GM18505 (cell line): ENCODE results near the gene KRTAP10-5.
"Not testable (repeated sequence)": the region's sequence is repeated elsewhere in the genome, so short reads cannot be mapped to it uniquely, and the experiment has no call there.

Experiments
- ATAC-seq: cut with Tn5 transposase; IDR thresholded peaks from one replicate; pipeline ENCODE4 v1.9.1; 2021; ENCODE audit not compliant: unreplicated experiment
- POLR2A ChIP-seq: IDR thresholded peaks from 4 replicates; pipeline ENCODE4 v1.6.1; 2011; ENCODE audit warnings: borderline replicate concordance; ENCODE audit not compliant: insufficient read depth, insufficient read length; ENCODE audit errors: extremely low read depth

Gene KRTAP10-5, protein sequence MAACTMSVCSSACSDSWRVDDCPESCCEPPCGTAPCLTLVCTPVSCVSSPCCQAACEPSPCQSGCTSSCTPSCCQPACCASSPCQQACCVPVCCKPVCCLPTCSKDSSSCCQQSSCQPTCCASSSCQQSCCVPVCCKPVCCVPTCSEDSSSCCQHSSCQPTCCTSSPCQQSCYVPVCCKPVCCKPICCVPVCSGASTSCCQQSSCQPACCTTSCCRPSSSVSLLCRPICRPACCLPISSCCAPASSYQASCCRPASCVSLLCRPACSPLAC

DNA sequence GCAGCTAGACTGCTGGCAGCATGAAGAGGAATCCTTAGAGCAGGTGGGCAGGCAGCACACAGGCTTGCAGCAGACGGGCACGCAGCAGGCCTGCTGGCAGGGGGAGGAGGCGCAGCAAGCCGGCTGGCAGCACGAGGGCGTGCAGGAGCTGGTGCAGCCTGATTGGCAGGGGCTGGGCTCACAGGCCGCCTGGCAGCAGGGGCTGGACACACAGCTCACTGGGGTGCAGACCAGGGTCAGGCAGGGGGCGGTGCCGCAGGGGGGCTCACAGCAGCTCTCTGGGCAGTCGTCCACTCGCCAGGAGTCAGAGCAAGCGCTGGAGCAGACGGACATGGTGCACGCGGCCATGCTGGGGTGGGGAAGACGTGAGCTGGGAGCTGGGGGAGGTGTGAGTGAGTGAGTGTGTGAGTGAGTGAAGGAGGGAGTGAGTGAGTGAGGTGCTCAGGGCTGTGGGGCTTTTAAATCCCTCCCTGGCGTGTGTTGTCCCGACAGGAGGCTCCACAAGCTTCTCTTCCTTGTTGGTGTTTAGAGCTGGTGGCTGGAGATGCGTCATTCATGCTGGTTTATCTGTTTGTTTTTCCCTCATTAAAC is at the start of gene KRTAP10-5:
Gene KRTAP10-5, minus strand, starts transcription at position 374 of the 591 bp plus-strand sequence. Its CDS starts 26 bp downstream, at position 348.
- not testable (repeated sequence) for ATAC-seq

DNA sequence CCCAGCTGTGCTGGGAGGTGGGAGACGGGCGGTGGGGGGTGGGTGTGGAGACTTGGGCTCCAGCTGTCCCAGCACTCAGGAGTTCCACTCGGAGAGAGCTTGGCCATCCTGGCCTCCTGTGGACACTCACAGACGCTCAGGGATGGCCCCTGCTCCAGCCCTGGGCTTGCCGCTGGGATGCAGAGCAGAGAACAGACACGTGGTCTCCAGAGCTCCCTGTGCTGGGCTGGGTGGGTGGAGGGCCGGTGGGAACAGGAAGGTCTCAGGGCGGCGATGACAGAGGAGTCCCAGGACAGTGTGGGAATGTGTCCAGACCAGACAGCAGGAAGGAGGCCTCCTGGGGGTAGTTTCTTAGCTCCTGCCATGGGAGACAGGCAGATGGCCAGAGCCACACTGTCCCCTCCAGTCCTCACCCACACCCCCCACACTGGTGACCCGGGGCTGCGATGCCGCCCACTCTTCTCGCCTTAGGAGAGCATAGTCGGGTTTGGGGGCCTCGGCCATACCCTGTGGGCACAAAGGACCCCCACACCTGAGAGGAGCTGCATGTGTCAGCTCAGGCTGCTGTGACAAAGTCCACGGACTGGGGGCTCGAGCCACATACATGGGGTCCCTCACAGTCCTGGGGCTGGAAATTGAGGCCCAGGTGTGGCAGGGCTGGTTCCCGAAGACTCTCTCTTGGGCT is 48.4 kb upstream of the KRTAP10-5 start:
- ATAC-seq, result no peak
- TF ChIP-seq POLR2A, result no peak

DNA sequence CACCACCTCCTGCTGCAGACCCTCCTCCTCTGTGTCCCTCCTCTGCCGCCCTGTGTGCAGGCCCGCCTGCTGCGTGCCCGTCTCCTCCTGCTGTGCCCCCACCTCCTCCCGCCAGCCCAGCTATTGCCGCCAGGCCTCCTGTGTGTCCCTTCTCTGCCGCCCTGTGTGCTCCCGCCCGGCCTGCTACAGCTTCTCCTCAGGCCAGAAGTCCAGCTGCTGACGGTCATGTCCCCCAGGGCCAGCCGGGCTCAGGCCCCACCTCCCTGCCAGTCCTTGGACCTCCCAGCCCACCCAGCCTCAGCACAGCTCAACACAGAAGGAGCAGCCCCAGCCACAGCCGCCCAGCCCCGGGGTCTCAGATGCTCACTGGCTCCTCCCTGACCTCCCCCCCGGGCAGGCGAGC is 47.4 kb upstream of the KRTAP10-5 start:
- ATAC-seq, result not testable (repeated sequence)

DNA sequence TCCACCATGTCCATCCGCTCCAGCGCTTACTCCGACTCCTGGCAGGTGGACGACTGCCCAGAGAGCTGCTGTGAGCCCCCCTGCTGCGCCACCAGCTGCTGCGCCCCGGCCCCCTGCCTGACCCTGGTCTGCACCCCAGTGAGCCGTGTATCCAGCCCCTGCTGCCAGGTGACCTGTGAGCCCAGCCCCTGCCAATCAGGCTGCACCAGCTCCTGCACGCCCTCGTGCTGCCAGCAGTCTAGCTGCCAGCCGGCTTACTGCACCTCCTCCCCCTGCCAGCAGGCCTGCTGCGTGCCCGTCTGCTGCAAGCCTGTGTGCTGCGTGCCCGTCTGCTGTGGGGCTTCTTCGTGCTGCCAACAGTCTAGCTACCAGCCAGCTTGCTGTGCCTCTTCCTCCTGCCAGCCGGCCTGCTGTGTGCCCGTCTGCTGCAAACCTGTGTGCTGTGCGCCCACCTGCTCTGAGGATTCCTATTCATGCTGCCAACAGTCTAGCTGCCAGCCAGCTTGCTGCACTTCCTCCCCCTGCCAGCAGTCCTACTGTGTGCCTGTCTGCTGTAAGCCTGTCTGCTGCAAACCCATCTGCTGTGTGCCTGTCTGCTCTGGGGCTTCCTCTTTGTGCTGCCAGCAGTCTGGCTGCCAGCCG is 46.9 kb upstream of the KRTAP10-5 start:
- not testable (repeated sequence) for ATAC-seq

DNA sequence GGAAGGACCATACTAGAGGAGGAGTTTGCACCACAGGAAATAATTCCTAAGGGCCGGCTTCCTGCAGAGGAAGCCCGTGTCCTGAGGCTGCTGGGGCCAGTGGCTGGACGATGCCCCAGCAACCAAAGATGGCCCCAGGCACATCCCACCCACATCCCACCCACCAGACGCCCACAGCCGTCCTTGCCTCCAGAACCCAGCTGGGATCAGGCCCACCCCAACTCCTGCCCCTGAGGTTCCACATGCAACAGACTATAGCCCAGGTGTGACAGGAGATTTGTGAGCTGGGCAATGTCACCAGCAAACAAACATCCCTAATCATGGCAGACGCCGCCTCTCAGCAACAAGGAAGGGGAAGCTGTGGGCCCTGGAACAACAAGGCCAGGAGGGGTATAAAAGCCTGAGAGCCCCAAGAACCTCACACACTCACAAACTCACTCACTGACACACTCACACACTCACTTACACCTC is 46.3 kb upstream of the KRTAP10-5 start, which contains the start of gene KRTAP10-9:
Gene KRTAP10-9, plus strand, starts transcription at position 421 of the 471 bp plus-strand sequence. CDS start 79 bp downstream, outside the sequence.
- ATAC-seq, result no peak

DNA sequence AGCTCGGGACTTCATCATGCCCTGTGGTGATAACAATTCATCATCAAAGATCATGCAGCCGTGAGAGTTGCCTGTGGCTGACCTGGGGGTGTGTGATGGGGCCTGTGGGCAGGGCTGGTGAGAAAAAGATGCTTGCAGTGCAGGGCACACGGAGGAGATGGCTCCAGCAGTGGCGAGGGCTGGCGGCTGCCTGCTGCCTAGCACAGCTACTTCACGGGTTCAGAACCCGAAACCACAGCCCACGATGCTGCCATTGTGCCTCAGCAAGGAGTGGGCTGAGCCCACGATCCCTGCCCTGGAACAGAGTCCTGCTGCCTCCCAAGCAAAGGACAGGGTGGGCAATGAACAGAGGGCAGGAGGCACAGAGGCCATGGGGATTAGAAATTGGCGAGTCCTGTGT is 45.9 kb upstream of the KRTAP10-5 start:
- no peak for TF ChIP-seq POLR2A
- ATAC-seq, result no peak

More for the DNA sequence above, 46.3 kb upstream of the KRTAP10-5 start, which contains the start of gene KRTAP10-9:
- TF ChIP-seq POLR2A, result no peak

DNA sequence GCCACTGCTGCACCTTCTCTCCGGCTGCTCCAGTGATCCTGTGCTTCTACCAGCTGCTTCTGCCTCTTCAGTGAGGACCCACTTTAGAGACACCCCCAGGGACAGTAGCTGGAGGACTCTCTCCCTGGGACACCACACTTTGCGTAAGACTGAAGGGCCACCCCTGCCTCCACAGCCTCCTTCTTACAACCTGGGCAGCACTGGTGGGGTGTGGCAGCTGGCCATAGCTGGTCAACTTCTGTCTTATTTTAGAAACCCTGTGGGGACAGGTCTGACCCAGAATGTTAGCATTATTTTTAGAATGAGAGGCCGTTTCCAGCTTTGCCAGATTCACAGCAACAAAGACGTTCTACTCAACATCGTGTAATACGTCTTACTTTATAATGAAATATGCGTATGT is 45.4 kb upstream of the KRTAP10-5 start:
- no peak for TF ChIP-seq POLR2A
- no peak for ATAC-seq

DNA sequence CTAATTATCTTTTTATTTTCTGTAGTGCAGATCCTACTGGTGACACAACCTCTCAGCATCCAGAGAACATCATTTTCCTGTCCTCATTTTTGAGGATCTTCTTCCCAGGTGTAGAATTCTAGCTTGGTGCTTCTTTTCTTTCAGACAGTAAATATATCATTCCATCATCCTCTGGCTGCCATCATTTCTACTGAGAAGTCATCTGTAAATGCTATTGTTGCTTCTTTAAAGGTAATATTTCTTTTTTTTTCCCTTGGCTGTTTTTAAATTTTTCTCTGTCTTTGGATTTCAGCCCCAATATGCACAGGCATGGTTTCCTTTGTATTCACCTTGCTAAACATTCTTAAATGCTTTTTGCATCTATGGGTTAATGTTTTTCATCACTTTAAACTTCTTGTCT is 43.2 kb upstream of the KRTAP10-5 start:
- TF ChIP-seq POLR2A, result no peak
- no peak for ATAC-seq

DNA sequence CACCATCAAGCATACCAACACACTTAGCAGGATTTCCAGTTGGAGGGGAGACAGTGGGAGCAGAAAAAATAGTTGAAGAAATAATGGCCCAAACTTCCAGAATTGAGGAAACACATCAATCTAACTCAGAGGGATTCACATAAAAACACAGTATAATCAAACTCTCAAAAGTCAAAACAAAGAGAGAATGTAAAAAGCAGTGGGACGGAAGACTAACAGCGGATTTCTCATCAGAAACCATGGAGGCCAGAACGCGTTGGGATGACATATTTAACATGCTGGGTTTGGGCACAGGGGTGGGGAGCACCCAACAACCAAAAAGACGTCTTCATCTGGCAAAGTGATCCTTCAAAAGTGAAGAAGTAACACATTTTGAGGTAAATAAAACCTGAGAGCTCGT is 39.5 kb upstream of the KRTAP10-5 start:
- TF ChIP-seq POLR2A, result no peak
- no peak for ATAC-seq

DNA sequence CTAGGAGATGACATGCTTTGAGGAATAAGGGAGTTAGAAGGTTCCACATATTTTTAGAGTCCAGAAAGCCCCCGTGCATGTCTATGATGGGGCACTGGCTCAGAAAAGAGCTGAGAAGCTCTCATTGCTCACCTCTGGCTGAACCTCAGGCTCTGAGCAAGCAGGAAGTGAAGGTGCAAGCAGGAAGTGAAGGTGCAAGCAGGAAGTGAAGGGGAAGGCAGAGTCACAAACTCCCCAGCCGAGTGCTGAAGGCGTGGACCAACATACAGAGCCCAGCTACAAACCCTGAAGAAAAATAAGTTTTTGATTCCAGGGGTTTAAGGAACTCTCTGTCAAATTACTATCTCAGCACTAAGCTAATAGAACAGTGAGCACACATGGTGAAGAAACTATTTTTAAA is 38.5 kb upstream of the KRTAP10-5 start:
- no peak for TF ChIP-seq POLR2A
- no peak for ATAC-seq

DNA sequence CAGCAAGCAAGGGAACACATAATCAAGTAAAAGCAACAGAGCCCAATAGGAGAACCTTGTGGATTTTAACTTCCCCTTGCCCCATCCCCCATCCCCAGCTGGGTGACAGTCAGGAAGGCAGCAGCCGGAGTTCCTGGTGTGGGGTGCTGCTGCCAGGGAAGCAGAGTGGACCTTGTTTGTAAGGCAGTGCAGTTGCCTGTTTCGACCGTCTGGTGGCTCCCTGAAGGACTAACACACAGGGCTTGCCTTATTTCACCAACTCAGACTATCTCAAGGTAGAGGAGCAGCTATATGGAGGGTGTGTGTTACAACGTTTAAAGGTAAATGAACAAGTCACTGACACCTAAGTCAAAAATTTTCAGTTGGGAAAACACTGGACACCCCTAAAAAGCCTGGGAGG is 38.1 kb upstream of the KRTAP10-5 start:
- TF ChIP-seq POLR2A, result no peak
- no peak for ATAC-seq

DNA sequence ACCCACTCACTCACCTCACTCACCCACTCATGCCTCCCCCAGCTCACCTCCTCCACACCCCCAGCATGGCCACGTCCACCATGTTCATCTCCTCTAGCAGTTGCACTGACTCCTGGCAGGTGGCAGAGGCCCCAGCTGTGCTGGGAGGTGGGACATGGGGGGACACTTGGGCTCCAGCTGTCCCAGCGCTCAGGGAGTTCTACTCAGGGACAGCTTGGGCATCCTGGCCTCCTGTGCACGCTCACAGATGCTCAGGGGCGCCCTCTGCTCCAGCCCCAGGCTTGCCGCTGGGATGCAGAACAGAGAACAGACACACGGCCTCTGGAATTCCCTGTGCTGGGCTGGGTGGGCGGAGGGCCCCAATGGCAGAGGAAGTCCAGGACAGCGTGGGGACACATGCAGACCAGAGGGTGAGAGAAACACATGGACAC is 36.7 kb upstream of the KRTAP10-5 start:
- TF ChIP-seq POLR2A, result no peak
- ATAC-seq, result no peak

DNA sequence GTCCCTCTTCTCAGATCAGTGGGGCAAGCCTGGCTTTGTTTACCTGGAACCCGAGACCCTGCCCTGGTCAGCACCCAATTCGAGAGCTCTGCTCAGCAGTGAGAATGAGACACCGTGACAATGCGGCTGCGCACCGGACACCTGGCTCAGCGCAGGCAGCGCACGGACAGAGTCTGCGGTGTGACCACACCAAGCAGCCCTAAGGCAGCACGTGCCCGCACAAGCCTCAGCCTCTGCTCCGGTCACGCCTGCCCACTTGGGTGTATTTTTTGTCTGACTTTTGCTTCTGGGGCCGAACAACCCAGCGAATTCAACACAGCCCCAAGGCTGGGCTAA is 36.2 kb upstream of the KRTAP10-5 start:
- no peak for ATAC-seq
- no peak for TF ChIP-seq POLR2A

DNA sequence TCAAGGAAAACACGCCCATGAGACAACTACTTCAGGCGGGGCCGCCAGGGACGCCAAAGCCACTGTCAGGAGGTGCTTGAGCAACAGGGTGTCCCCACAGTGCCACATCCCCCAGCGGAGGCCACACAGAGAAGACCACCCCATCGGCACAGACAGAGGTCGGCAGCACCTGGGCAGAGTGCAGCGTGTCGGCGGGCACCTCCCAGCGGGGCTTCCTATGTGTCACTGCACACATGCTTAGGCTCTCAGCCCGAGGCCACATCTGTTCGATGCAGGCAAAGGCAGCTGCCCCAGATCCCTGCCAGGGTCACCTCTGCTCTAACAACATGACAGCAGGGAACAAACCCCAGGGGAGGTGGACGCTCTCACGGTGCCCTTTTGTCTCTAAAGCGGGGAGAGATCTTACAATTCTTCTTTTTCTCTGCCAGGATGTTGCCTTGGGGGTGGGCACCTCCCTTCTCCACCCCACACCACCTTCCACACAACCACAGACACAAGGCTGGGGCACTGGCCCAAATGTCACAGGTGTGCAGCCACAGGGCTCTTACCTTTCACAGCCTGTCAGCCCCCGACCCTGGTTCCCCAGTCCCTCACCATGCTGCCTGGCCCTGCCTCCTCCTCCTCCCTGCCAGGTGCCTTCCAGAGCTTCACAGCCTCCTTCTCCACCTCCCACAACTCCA is 35.6 kb upstream of the KRTAP10-5 start:
- no peak for ATAC-seq
- no peak for TF ChIP-seq POLR2A

DNA sequence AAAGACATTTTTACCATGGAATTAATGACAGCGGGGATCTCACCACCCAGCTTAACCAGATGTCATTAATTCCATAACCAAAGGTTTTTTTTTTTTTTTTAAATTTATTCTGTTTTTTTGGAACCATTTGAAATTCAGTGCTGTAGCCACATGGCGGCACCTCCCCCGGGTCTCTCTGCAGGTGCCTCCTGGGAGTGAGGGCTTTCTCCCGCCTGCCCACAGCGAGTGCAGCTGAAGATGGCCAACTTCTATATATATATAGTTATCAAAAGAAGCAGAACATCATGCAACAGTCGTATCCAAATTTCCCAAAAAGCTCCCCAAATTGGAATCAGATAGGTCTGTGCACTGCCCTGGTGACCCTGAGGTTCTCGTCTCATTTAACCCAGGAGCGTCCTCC is 35.1 kb upstream of the KRTAP10-5 start:
- no peak for TF ChIP-seq POLR2A
- ATAC-seq, result no peak
